AG09309 (cell line): ENCODE results near the gene PABPN1L.

ENCODE experiments used
- DNase-seq: peaks from one replicate; pipeline ENCODE4 v3.0.0-alpha.2; 2010; ENCODE audit warnings: low read depth
- H3K4me3 ChIP-seq: 2 replicates; pipeline ENCODE4 v1.5.1; 2011; ENCODE audit warnings: mild to moderate bottlenecking, low read depth, low read length, moderate library complexity; ENCODE audit not compliant: control insufficient read depth
- CTCF ChIP-seq: IDR thresholded peaks from 2 replicates; pipeline ENCODE4 v1.5.1; 2011; ENCODE audit warnings: mild to moderate bottlenecking, low read depth, low read length, inconsistent platforms; ENCODE audit not compliant: insufficient read depth, control insufficient read depth; ENCODE audit errors: missing control alignments

PABPN1L gene

GRCh38 chr16:88830783-88831182 lies 35.7 kb downstream of the PABPN1L start:
- no peak for TF ChIP-seq CTCF
- no peak overlapping the region for H3K4me3 ChIP-seq
- no peak for DNase-seq

GRCh38 chr16:88830258-88830657 lies 36.2 kb downstream of the PABPN1L start:
- DNase-seq, result no peak
- H3K4me3 ChIP-seq, result no peak overlapping the region
- TF ChIP-seq CTCF, result no peak

- no peak overlapping the region for H3K4me3 ChIP-seq
- DNase-seq, result no peak
- no peak for TF ChIP-seq CTCF
These were observed 37.7 kb downstream of the PABPN1L start for GRCh38 chr16:88828711-88829110.

- TF ChIP-seq CTCF, result no peak
- no peak overlapping the region for H3K4me3 ChIP-seq
- no peak for DNase-seq
These were observed 38.7 kb downstream of the PABPN1L start for GRCh38 chr16:88827727-88828126.

- TF ChIP-seq CTCF, result no peak
- H3K4me3 ChIP-seq, result no peak overlapping the region
- no peak for DNase-seq
These were observed 40.2 kb downstream of the PABPN1L start for GRCh38 chr16:88826070-88826840.

- TF ChIP-seq CTCF, result no peak
- DNase-seq, result no peak
- H3K4me3 ChIP-seq, result no peak overlapping the region
These were observed 41.3 kb downstream of the PABPN1L start for GRCh38 chr16:88825146-88825545.
